NCI-H82 treated with DMSO at 0.1 percent for 48 hours (cell line): ENCODE measurements around the gene SLC48A1.

Experiments
- DNase-seq: peaks from one replicate; lab custom pipeline; 2025; ENCODE audit not compliant: unreplicated experiment; lab: John Stamatoyannopoulos, UW

The SLC48A1 gene

GRCh38 chr12:47776471-47777143, 3.6 kb downstream of the SLC48A1 start:
- DNase-seq, result no peak

GRCh38 chr12:47777151-47777550, 4.1 kb downstream of the SLC48A1 start:
- no peak for DNase-seq

GRCh38 chr12:47777741-47778558, 4.9 kb downstream of the SLC48A1 start:
- DNase-seq, result no peak

- no peak for DNase-seq
Measured at GRCh38 chr12:47778881-47779280, 5.8 kb downstream of the SLC48A1 start.

GRCh38 chr12:47779301-47779942, 6.4 kb downstream of the SLC48A1 start:
- peak; percentile 34 for DNase-seq

- no peak for DNase-seq
Measured at GRCh38 chr12:47779943-47780504, 7.0 kb downstream of the SLC48A1 start.

GRCh38 chr12:47781479-47782371, 8.7 kb downstream of the SLC48A1 start:
- no peak for DNase-seq

GRCh38 chr12:47782372-47782770, 9.3 kb downstream of the SLC48A1 start:
- DNase-seq, result no peak

GRCh38 chr12:47783024-47783755, 10.2 kb downstream of the SLC48A1 start:
- DNase-seq, result no peak

GRCh38 chr12:47783821-47784819, 11.1 kb downstream of the SLC48A1 start:
- DNase-seq, result no peak

GRCh38 chr12:47785036-47785886, 12.2 kb downstream of the SLC48A1 start:
- DNase-seq, result no peak

GRCh38 chr12:47785887-47786661, 13.0 kb downstream of the SLC48A1 start:
- no peak for DNase-seq

- DNase-seq, result no peak
Measured at GRCh38 chr12:47786662-47787280, 13.7 kb downstream of the SLC48A1 start.

- DNase-seq, result no peak
Measured at GRCh38 chr12:47787596-47788319, 14.7 kb downstream of the SLC48A1 start.

GRCh38 chr12:47789141-47789540, 16.1 kb downstream of the SLC48A1 start:
- DNase-seq, result no peak
